AG09309 (cell line): Measurements from ENCODE around the gene UQCC2.

ENCODE experiments used
- DNase-seq: peaks from one replicate; pipeline ENCODE4 v3.0.0-alpha.2; 2010; ENCODE audit warnings: low read depth
- H3K4me3 ChIP-seq: 2 replicates; pipeline ENCODE4 v1.5.1; 2011; ENCODE audit warnings: mild to moderate bottlenecking, low read depth, low read length, moderate library complexity; ENCODE audit not compliant: control insufficient read depth
- TF ChIP-seq, protein P1 (sequence below): IDR thresholded peaks from 2 replicates; pipeline ENCODE4 v1.5.1; 2011; ENCODE audit warnings: mild to moderate bottlenecking, low read depth, low read length, inconsistent platforms; ENCODE audit not compliant: insufficient read depth, control insufficient read depth; ENCODE audit errors: missing control alignments

UQCC2 gene

DNA sequence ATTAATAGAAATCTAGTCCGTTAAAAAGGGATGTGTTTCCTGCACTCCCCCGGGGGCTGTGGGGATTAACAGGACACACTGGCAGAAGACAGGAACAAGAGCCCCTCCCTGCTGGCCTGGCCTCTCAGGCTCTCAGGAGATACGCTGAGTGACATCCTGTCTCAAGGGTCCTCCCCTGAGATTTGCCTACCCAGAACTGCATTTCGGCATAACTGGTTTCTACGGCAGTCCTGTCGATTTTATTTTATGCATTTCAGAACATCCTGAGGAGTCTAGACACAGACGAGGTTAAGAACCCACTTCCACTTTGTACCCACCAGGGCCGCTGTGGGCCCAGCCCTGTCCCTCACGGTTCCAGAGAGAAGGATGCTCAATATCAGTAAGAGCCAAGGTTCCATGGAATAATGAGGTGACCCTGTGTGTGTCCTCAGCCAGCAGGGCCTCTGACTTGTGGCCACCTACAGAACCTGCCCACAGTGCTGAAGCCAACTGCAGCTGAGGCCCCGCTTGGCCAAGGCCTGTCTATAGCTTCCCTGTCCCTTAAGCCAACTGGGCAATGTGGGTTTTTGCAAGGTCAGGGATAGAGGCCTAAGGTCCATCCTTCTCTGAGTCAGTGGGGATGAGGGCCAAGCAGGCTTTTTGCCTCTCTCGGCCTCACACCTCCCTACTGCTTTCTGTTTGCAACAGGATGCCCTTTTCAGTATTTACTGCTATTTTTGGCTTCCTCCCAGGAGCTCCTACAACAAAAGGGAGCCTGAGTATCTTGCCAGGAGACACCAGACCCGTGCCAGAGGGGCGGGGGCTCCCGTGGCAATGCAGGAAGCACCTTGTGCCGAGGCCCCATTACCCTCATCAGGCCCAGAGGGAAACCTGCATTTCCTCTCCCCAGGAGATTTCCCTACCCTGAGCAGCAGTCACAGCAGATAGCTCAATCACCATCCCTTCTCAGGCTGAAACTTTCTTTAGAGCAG, 14.7 kb downstream of the UQCC2 start:
- no peak overlapping the region for H3K4me3 ChIP-seq
- no peak for DNase-seq
- TF ChIP-seq, protein P1, sequence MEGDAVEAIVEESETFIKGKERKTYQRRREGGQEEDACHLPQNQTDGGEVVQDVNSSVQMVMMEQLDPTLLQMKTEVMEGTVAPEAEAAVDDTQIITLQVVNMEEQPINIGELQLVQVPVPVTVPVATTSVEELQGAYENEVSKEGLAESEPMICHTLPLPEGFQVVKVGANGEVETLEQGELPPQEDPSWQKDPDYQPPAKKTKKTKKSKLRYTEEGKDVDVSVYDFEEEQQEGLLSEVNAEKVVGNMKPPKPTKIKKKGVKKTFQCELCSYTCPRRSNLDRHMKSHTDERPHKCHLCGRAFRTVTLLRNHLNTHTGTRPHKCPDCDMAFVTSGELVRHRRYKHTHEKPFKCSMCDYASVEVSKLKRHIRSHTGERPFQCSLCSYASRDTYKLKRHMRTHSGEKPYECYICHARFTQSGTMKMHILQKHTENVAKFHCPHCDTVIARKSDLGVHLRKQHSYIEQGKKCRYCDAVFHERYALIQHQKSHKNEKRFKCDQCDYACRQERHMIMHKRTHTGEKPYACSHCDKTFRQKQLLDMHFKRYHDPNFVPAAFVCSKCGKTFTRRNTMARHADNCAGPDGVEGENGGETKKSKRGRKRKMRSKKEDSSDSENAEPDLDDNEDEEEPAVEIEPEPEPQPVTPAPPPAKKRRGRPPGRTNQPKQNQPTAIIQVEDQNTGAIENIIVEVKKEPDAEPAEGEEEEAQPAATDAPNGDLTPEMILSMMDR = no peak

DNA sequence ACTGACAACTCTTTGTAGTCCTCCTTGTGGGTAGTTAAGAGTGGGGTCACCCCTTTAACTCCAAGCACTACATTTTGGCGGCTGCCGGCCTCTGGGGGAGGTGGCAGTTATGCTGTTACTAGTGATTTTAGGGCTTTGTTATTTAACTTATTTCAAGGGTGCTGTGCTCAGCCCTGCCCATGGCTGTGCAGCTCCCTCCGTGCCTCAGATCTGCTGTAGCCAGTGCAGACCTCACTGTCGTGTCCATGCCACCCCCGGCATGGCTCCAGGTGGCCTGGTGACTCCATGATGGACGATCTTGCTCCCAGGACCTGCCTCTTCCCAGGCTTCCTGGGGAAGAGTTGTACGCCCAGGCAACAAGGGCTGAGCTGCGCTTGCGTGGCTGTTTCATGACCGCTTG, 15.4 kb downstream of the UQCC2 start:
- DNase-seq = no peak
- TF ChIP-seq, protein P1 = no peak
- H3K4me3 ChIP-seq = no peak overlapping the region

DNA sequence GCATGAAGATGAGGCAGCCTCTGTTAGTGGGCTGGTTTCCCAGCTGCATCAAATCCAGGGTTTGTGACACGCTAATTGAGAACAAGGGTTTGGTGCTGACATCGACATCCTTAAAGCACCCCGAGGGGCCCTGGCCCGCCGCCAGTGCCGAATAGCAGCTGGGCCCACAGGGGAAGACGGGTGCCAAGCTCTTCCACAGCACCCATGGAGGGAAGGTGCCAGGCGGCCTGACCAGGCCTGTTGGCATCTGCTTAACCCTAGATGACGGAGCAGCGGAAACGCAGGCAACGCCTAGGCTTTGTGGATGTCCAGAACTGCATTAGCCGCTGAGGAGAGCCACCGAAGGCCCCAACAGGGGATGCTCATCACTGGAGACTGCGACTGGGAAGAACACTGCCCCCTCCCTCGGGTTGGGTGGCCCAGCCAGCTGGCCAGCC, 16.0 kb downstream of the UQCC2 start:
- TF ChIP-seq, protein P1 = no peak
- DNase-seq = no peak

DNA sequence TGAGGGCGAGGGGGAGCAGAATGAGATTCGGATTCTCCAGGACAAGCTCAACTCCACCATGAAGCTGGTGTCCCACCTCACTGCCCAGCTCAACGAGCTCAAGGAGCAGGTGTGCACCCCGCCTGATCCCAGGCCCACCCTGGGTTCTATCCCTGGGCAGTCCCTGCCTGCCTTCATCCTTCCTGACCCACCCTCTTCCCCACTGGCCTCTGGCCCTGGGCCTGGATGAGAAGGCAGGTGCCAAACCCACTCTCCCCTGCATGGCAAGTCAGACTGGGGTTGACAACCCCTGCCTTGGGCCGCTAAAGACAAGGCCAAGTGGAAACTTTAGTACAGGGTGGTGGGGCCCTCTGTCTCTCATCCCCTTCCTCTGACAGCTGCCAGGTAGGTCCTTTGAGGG, 16.5 kb downstream of the UQCC2 start:
- TF ChIP-seq, protein P1 = no peak
- no peak overlapping the region for H3K4me3 ChIP-seq
- DNase-seq = no peak

More for the DNA sequence above, 16.0 kb downstream of the UQCC2 start:
- H3K4me3 ChIP-seq = no peak overlapping the region

DNA sequence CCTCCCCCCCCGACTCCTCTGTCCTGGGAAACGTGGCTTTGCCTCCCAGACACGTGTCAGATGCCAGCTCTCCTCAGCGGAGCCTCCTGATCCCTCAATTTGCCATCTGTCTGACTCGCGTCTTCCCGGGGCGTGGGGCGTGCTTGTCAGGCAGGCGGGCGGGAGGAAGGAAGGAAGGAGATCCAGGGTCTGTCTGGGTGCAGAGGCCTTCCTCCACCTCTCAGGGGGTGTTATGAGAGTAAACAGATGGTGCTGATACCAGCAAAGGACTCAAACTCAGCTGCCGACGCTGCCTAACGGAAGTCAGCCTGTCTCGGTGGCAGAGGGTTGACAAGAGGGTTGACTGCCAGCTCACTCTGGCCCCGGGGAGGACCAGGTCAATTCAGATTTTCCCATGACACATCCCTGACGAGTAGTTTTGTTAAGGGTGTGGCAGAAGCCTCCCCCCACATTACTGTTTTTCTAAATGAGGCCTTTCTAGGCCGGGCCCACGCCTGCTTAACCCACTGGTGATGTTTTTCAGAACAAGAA, 17.0 kb downstream of the UQCC2 start:
- TF ChIP-seq, protein P1 = no peak
- no peak for DNase-seq
- no peak overlapping the region for H3K4me3 ChIP-seq

DNA sequence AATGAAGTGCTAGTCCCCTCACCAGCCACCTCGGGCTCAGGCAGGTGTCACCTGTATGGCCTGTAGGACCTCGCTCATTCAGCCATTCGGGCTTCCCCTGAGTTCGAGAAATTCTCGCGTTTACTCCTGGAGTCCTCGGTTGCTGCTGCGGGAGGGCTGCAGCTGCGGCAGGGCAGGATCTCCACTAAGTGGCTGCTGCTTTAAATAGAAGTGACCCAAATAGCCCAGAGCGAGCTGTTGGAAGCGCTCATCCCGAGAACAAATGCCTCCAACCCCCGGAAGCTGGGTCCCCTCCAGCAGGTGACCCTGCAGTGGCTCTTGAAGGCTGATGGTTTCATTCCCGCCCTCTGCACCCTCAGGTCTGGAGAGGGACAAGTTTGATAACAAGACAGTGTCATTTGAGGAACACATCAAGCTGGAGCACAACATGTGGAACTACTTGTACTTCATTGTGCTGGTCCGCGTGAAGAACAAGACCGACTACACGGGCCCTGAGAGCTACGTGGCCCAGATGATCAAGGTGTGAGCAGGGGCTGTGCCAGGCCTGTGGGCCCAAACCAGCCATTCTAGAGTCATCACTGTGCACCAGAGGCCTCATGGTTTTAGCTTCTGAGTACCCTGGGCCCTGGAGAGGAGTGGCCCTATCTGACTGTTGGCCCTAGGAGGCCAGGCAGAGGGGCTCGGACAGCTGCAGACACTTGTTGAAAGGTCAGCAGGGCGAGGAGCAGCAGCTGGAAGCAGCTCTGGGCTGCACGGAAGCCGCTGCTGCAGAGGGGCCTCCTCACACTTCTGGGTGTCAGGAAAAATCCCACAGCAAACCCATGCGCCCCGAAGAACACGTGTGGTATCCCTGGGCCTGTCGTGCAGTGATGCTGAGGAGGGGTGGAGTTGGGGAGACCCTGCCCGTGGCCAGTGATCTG, 18.1 kb downstream of the UQCC2 start:
- TF ChIP-seq, protein P1 = no peak
- no peak overlapping the region for H3K4me3 ChIP-seq
- DNase-seq = no peak
